ENCODE data around the gene TAS2R19. TPM values are rescaled to one million over a fixed set of nuclear protein-coding genes. Genes with fewer than 3 reads are reported as not detected.

The TAS2R19 gene
- total RNA-seq, 1 donor from 2014 or later = 3.4 TPM

DNA sequence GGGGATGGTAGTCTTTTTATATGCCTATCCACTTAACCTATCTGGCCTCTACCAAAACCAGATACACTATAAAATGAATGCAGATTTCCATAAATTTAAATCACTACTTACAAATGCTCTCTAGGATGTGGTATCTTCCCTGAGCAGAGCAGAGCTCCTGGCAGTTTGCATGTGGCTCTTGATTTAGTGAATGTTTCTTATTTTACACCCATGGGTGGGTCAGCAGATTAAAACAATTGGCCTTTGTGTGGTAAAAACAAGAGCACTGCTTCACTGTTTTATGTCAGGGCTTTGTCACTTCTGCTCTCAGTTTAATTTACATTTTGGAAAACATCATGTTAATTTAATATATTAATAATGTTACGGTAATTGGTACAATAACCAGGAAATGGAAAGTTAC, 5.5 kb downstream of the TAS2R19 start:
- Mint-ChIP-seq H3K4me3 (ENCODE audit: unreplicated experiment) (no peak overlapping the region), H3K4me1 (ENCODE audit: unreplicated experiment) (peaks cover 14% of the 10 kb centered on the region), H3K36me3 (ENCODE audit: low read depth, unreplicated experiment) (no peaks in the 10 kb centered on the region), H3K27ac (ENCODE audit: unreplicated experiment) (no peak overlapping the region), H3K27me3 (ENCODE audit: unreplicated experiment) (peaks cover 2% of the 10 kb centered on the region), H3K9me3 (ENCODE audit: unreplicated experiment) (no peaks in the 10 kb centered on the region)
- DNase-seq (ENCODE audit: low spot score) = no peak
- TF ChIP-seq, protein P1, sequence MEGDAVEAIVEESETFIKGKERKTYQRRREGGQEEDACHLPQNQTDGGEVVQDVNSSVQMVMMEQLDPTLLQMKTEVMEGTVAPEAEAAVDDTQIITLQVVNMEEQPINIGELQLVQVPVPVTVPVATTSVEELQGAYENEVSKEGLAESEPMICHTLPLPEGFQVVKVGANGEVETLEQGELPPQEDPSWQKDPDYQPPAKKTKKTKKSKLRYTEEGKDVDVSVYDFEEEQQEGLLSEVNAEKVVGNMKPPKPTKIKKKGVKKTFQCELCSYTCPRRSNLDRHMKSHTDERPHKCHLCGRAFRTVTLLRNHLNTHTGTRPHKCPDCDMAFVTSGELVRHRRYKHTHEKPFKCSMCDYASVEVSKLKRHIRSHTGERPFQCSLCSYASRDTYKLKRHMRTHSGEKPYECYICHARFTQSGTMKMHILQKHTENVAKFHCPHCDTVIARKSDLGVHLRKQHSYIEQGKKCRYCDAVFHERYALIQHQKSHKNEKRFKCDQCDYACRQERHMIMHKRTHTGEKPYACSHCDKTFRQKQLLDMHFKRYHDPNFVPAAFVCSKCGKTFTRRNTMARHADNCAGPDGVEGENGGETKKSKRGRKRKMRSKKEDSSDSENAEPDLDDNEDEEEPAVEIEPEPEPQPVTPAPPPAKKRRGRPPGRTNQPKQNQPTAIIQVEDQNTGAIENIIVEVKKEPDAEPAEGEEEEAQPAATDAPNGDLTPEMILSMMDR (IDR thresholded peaks at IDR 0.05; ENCODE audit: unreplicated experiment) = no peak

DNA sequence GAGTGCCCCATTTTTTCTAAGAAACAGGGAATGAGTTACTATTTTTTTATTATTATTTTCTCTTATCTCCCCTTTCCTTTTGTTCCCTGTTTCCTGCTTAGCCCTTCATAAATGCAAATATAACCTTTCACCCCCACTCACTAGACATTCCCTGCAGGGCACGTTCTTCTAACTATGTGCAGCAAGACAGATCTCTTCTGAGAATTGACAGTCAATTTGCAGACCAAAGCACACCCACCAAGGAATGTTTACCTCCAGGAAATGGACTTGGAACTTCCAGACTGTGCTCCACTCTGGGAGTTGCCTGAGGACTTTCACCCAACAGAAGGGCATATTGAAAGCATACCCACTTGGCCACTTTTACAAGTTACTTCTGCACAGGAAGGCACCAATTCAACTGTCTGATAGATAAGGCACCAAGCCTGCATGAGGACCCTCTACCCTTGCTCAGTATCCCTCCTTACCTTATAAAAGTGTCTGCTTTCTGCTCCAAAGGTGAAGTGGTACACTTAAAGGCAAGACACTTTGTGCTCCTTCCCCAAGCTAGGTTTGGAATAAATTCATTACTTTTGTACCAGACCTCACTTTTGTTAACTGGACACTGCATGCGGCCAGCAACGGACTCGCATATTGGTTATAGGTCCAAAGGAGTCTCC, 6.5 kb downstream of the TAS2R19 start:
- no peak overlapping the region for H3K27ac Mint-ChIP-seq (ENCODE audit: unreplicated experiment)
- H3K27me3 Mint-ChIP-seq (ENCODE audit: unreplicated experiment) = peaks cover 2% of the 10 kb centered on the region
- H3K36me3 Mint-ChIP-seq (ENCODE audit: low read depth, unreplicated experiment) = no peaks in the 10 kb centered on the region
- H3K4me3 Mint-ChIP-seq (ENCODE audit: unreplicated experiment) = no peak overlapping the region
- H3K4me1 Mint-ChIP-seq (ENCODE audit: unreplicated experiment) = peaks cover 14% of the 10 kb centered on the region
- TF ChIP-seq, protein P1 (IDR thresholded peaks at IDR 0.05; ENCODE audit: unreplicated experiment) = no peak
- no peaks in the 10 kb centered on the region for H3K9me3 Mint-ChIP-seq (ENCODE audit: unreplicated experiment)
- no peak for DNase-seq (ENCODE audit: low spot score)

DNA sequence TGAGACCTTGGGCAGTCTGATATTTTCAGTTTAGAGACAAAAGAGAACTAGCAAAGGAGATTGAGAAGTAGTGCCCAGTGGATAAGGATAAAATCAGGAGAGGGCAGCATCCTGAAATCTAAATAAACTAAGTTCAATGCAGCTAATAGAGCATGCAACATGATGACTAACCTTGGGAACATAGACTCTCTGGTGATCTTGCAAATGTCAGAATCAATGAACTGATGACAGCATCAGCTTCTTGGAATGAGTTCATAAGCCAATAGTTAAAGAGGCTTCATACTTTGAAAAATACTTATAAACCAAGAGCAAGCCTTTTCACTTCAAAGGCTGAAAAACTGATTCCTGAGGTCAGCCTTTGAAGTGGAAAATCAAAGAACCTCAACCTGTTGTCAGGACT, 8.2 kb downstream of the TAS2R19 start:
- TF ChIP-seq, protein P1 (IDR thresholded peaks at IDR 0.05; ENCODE audit: unreplicated experiment) = no peak
- Mint-ChIP-seq H3K4me1 (ENCODE audit: unreplicated experiment) (peaks cover 14% of the 10 kb centered on the region), H3K4me3 (ENCODE audit: unreplicated experiment) (no peak overlapping the region), H3K36me3 (ENCODE audit: low read depth, unreplicated experiment) (no peaks in the 10 kb centered on the region), H3K27me3 (ENCODE audit: unreplicated experiment) (peaks cover under 1% of the 10 kb centered on the region), H3K27ac (ENCODE audit: unreplicated experiment) (no peak overlapping the region), H3K9me3 (ENCODE audit: unreplicated experiment) (no peaks in the 10 kb centered on the region)
- DNase-seq (ENCODE audit: low spot score) = no peak

DNA sequence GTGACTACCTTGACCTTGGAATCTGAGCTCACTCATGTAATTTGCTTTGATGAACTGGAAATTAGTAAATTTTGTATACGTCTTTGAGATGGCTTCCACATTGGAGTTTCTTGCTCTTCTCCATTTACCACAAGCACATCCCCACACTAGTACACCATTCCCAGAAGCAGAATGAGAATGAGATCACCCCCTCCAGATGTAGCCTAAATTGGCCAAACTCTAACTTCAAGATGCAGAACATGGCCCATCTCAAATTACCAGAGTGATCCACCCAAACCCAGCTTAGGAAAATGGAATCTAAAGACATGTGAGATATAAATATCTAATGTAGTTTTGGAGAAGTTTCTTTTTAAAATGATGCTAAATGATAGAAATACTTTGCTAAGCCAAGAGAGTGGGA, 14.8 kb downstream of the TAS2R19 start:
- H3K36me3 Mint-ChIP-seq (ENCODE audit: low read depth, unreplicated experiment) = no peaks in the 10 kb centered on the region
- TF ChIP-seq, protein P1 (IDR thresholded peaks at IDR 0.05; ENCODE audit: unreplicated experiment) = no peak
- H3K4me3 Mint-ChIP-seq (ENCODE audit: unreplicated experiment) = no peak overlapping the region
- no peaks in the 10 kb centered on the region for H3K9me3 Mint-ChIP-seq (ENCODE audit: unreplicated experiment)
- H3K27me3 Mint-ChIP-seq (ENCODE audit: unreplicated experiment) = no peaks in the 10 kb centered on the region
- no peak for DNase-seq (ENCODE audit: low spot score)
- H3K27ac Mint-ChIP-seq (ENCODE audit: unreplicated experiment) = no peak overlapping the region
- H3K4me1 Mint-ChIP-seq (ENCODE audit: unreplicated experiment) = no peaks in the 10 kb centered on the region

DNA sequence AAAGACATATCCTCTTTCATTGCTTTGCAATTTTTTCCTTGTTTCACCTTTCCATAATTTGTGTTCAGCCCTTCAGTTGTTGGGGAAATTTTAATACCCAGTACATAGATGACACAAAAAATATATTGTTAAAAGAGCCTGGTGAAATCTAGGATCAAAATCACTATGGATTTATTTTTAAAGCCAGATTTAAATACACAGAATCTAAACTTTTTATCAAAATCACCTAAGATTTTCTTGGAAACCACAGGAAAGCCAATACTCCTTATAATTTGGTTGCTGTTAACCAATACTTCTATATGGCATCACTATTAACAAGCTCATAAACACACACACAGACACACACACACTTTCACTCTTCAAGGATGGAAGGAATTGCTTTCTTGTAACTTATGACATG, 24.2 kb downstream of the TAS2R19 start, which contains the start of gene TAS2R20:
TAS2R20 (minus strand) TSS at position 101 of the 400 bp plus-strand sequence. CDS start 429 bp downstream, outside the sequence.
- Mint-ChIP-seq H3K27ac (ENCODE audit: unreplicated experiment) (no peak within 1 kb of the TSS), H3K9me3 (ENCODE audit: unreplicated experiment) (no peaks in the 10 kb centered on the region), H3K27me3 (ENCODE audit: unreplicated experiment) (no peaks in the 10 kb centered on the region), H3K36me3 (ENCODE audit: low read depth, unreplicated experiment) (no peaks in the 10 kb centered on the region), H3K4me1 (ENCODE audit: unreplicated experiment) (no peaks in the 10 kb centered on the region), H3K4me3 (ENCODE audit: unreplicated experiment) (no peak within 1 kb of the TSS)
- TF ChIP-seq, protein P1 (IDR thresholded peaks at IDR 0.05; ENCODE audit: unreplicated experiment) = no peak
- no peak for DNase-seq (ENCODE audit: low spot score)

Measured in endothelial cell (in vitro differentiated cells).